Activated CD4-positive, alpha-beta memory T cell treated with anti-CD3 and anti-CD28 coated beads for 36 hours (primary cell): ENCODE results near the gene EDIL3. TPM values are rescaled to one million over a fixed set of nuclear protein-coding genes. Genes with fewer than 3 reads are reported as not detected.

Experiments
- CTCF ChIA-PET: fragments of 350-600 bp; sonication (Branson Sonifier 250); formaldehyde crosslinking; loops from one replicate; lab custom pipeline; 2021; ENCODE audit warnings: antibody characterized with exemption, inconsistent platforms; lab: Charles Lee
- POLR2A ChIA-PET: fragments of 350-600 bp; sonication (Branson Sonifier 250); formaldehyde crosslinking; loops from one replicate; lab custom pipeline; 2021; ENCODE audit warnings: antibody characterized with exemption; lab: Charles Lee
- DNase-seq: peaks from one replicate; pipeline ENCODE4 v3.0.0-alpha.2; 2020
- H3K27ac Mint-ChIP-seq: one replicate; pipeline ENCODE4 v1.8.0; 2021; ENCODE audit warnings: mixed read lengths
- H3K27me3 Mint-ChIP-seq: one replicate; pipeline ENCODE4 v1.8.0; 2021; ENCODE audit warnings: mixed read lengths
- H3K36me3 Mint-ChIP-seq: one replicate; pipeline ENCODE4 v1.8.0; 2021; ENCODE audit warnings: mixed read lengths
- H3K4me1 Mint-ChIP-seq: one replicate; pipeline ENCODE4 v1.8.0; 2021; ENCODE audit warnings: low read depth, mixed read lengths
- H3K4me3 Mint-ChIP-seq: one replicate; pipeline ENCODE4 v1.8.0; 2021; ENCODE audit warnings: mild to moderate bottlenecking, mixed read lengths
- H3K9me3 Mint-ChIP-seq: one replicate; pipeline ENCODE4 v1.8.0; 2021; ENCODE audit warnings: mixed read lengths
- intact Hi-C: fragments of 100-400 bp; cut with micrococcal nuclease; formaldehyde crosslinking; loops from one replicate; pipeline ENCODE4 v1.15.1; 2023
- total RNA-seq, 2 experiments: library from RNA; stranded (reverse); gene quantifications; one replicate each; pipeline ENCODE4 v1.2.3, GENCODE V29; 2021

EDIL3 gene
- total RNA-seq, 2 experiments from 2014 or later, result not detected

DNA sequence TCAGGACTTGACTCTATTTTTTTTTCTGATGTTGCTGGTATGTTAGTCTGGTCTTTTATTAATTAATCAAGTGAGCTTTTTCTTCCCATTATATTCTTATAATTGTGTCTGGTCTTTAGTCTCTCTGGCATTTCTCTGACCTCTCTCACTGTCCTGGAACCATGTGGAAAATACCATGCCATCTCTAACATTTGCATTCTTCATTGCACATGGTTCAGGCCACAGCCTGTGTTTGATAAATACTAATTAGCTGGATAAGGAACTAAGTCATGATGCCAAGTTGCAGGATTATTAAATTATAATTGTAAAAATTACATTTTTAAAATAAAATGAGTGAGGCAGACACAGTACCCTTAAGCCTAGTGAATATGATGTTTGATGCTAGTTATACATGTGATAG is 155.6 kb downstream of the EDIL3 start:
- ChIA-PET CTCF (no interaction called here), POLR2A (no interaction called here)
- no peaks in the 10 kb centered on the region for H3K4me1 Mint-ChIP-seq
- no peak overlapping the region for H3K27ac Mint-ChIP-seq
- peaks cover 2% of the 10 kb centered on the region for H3K9me3 Mint-ChIP-seq
- H3K27me3 Mint-ChIP-seq, result no peaks in the 10 kb centered on the region
- H3K36me3 Mint-ChIP-seq, result no peaks in the 10 kb centered on the region
- DNase-seq, result no peak
- no peak overlapping the region for H3K4me3 Mint-ChIP-seq
- intact Hi-C loops, result no loop called here

DNA sequence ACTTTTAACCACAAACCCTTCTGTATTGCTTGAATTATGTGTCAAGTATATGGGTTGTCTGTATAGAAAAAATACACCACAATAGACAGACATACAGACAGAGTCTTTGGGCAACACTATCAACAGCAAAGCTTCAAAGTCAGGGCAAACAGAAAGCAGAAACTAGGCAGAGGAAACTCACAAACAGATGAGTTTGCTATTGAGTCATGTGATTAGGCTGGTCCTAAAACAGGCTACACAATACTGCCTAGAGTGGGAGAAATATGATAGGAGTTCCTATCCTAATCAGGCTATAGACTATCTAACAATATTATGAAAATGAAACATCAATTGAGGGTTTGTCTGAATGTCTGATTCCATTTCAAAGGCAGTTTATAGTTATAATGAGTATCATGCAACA is 156.4 kb downstream of the EDIL3 start:
- POLR2A ChIA-PET, result no interaction called here
- no peak overlapping the region for H3K4me3 Mint-ChIP-seq
- CTCF ChIA-PET, result no interaction called here
- intact Hi-C loops, result no loop called here
- no peaks in the 10 kb centered on the region for H3K9me3 Mint-ChIP-seq
- no peak overlapping the region for H3K27ac Mint-ChIP-seq
- H3K4me1 Mint-ChIP-seq, result no peaks in the 10 kb centered on the region
- H3K27me3 Mint-ChIP-seq, result no peaks in the 10 kb centered on the region
- no peaks in the 10 kb centered on the region for H3K36me3 Mint-ChIP-seq
- DNase-seq, result no peak

DNA sequence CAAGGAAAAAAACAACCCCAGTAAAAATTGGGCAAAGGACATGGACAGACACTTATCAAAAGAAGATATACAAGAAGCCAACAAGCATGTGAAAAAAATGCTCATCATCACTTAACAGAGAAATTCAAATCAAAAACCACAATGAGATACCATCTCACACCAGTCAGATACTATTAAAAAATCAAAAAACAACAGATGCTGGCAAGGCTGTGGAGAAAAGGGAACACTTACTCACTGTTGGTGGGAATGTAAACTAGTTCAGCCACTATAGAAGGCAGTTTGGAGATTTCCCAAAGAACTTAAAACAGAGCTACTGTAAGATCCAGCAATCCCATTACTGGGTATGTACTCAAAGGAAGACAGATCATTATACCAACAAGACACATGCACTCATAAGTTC is 157.4 kb downstream of the EDIL3 start:
- Mint-ChIP-seq H3K27ac (no peak overlapping the region), H3K4me3 (no peak overlapping the region), H3K4me1 (no peaks in the 10 kb centered on the region), H3K27me3 (no peaks in the 10 kb centered on the region), H3K9me3 (no peaks in the 10 kb centered on the region), H3K36me3 (no peaks in the 10 kb centered on the region)
- ChIA-PET POLR2A (no interaction called here), CTCF (no interaction called here)
- intact Hi-C loops, result no loop called here
- no peak for DNase-seq

DNA sequence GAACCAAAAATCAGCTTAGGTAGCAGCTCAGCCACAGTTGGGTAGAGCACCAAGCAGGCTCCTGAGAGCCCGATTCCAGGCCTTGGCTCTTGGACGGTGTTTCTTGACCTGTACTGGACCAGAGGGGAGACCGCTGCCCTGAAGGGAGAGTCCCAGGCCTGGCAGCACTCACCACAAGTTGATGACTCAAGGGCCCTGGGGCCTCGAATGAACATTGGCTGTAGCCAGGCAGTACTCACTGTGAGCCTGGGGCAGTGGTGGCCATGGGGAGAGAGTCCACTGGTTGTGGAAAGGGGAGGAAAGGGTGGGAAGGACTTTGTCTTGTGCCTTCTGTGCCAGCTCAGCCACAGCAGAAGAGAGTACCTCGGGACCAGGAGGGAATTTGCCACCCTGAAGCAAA is 166.1 kb downstream of the EDIL3 start:
- no peaks in the 10 kb centered on the region for H3K9me3 Mint-ChIP-seq
- H3K4me1 Mint-ChIP-seq, result no peaks in the 10 kb centered on the region
- intact Hi-C loops, result no loop called here
- no peaks in the 10 kb centered on the region for H3K27me3 Mint-ChIP-seq
- ChIA-PET CTCF (no interaction called here), POLR2A (no interaction called here)
- H3K4me3 Mint-ChIP-seq, result no peak overlapping the region
- H3K36me3 Mint-ChIP-seq, result no peaks in the 10 kb centered on the region
- no peak overlapping the region for H3K27ac Mint-ChIP-seq
- DNase-seq, result no peak

DNA sequence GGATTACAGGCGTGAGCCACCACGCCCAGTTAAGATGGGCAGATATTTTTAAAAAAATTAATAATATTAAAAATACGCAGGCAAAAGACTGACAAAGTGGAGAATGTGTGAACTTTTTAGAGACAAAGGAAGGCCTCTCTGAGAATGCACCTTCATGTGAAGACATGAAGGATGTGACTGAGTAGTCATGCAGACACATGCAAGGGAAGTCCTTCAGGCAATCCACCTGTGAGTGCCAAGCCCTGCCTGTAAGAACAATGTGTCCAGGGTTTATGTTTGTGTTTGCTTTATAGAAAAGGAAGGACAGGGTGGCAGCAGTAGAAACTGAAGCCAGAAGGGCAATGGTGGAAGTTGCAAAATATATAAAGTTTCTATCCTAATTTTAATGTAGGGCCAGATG is 169.2 kb downstream of the EDIL3 start:
- H3K9me3 Mint-ChIP-seq, result peaks cover 5% of the 10 kb centered on the region
- intact Hi-C loops, result no loop called here
- H3K4me1 Mint-ChIP-seq, result no peaks in the 10 kb centered on the region
- H3K27ac Mint-ChIP-seq, result no peak overlapping the region
- no peaks in the 10 kb centered on the region for H3K27me3 Mint-ChIP-seq
- DNase-seq, result no peak
- ChIA-PET POLR2A (no interaction called here), CTCF (no interaction called here)
- H3K4me3 Mint-ChIP-seq, result no peak overlapping the region
- H3K36me3 Mint-ChIP-seq, result no peaks in the 10 kb centered on the region

DNA sequence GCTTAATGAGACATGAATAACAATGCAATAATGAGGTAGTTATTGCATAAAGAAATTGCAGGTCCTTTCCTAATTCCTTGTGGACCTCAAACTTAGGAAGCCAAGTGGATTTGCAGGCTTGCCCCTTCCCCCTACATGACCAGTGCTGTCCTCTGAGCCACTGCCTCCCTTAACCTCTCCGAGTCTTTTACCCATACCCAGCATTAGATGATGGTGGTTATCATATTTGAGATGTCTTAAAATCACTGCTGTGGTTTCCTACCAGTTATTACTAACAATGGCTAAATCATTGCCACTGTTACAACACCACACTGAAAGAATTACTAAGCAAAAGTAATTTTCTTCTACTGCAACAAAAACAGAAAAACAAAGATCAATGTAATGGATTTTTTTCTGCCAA is 170.8 kb downstream of the EDIL3 start:
- H3K4me3 Mint-ChIP-seq, result no peak overlapping the region
- intact Hi-C loops, result no loop called here
- no peak for DNase-seq
- H3K27me3 Mint-ChIP-seq, result no peaks in the 10 kb centered on the region
- no peak overlapping the region for H3K27ac Mint-ChIP-seq
- POLR2A ChIA-PET, result no interaction called here
- H3K4me1 Mint-ChIP-seq, result no peaks in the 10 kb centered on the region
- CTCF ChIA-PET, result no interaction called here
- no peaks in the 10 kb centered on the region for H3K36me3 Mint-ChIP-seq
- H3K9me3 Mint-ChIP-seq, result peaks cover 5% of the 10 kb centered on the region

DNA sequence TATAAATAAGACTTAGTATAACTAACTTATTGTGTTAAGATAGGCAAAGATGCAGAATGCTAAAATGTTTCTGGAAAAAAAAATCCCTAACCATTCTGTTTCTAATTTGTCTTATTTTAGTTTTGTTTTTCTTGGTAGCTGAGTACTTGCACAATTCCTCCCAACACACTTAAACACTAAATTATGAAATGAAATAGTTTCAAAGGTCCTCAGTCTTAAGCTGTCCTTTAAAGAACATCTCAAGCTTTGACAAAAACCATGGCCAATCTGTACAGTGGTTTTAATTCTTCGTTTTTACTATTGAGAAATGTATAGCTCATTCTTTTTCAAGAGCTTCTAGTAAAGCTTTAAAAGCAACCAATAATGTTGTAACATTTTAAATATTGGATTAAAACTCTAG is 171.5 kb downstream of the EDIL3 start:
- Mint-ChIP-seq H3K27ac (no peak overlapping the region), H3K9me3 (peaks cover 5% of the 10 kb centered on the region), H3K4me1 (no peaks in the 10 kb centered on the region), H3K4me3 (no peak overlapping the region), H3K36me3 (no peaks in the 10 kb centered on the region), H3K27me3 (no peaks in the 10 kb centered on the region)
- ChIA-PET CTCF (no interaction called here), POLR2A (no interaction called here)
- intact Hi-C loops, result no loop called here
- no peak for DNase-seq

DNA sequence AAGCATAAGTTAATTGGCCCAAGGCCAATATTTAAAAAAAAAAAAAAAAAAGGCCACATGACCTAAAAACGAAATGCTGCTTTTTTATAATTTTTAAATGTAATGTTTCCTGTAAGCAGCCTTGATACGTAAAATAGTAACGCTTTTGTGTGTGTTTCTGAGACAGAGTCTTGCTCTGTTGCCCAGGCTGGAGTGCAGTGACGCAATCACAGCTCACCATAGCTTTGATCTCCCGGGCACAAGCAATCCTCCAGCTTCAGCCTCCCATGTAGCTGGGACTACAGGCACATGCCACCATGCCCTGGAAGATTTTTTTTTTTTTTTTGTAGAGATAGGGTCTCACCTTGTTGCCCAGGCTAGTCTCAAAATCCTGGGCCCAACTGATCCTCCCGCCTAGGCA is 179.9 kb downstream of the EDIL3 start:
- Mint-ChIP-seq H3K36me3 (no peaks in the 10 kb centered on the region), H3K27me3 (no peaks in the 10 kb centered on the region), H3K4me3 (no peak overlapping the region), H3K27ac (no peak overlapping the region), H3K9me3 (no peaks in the 10 kb centered on the region), H3K4me1 (no peaks in the 10 kb centered on the region)
- ChIA-PET CTCF (no interaction called here), POLR2A (no interaction called here)
- intact Hi-C loops, result no loop called here
- no peak for DNase-seq

DNA sequence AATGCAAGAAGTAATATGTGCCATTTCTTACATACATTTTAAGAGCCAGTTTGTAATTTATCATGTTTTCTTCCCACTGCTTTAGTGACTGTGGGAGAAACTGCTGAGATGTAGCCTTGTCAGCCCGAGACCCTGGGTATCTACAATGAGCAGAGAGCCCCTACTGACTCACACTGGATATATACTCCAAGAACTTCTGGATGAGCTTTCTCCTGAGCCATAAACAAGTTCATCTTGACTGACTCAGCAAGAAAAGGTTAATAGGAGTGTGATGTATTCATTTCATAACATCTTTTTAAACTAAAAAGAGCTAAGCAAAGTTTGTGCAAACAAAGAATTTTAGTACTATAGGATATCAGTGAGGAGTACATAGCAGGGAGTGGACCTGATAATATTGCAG is 182.5 kb downstream of the EDIL3 start:
- Mint-ChIP-seq H3K9me3 (no peaks in the 10 kb centered on the region), H3K27ac (no peak overlapping the region), H3K4me3 (no peak overlapping the region), H3K4me1 (no peaks in the 10 kb centered on the region), H3K36me3 (no peaks in the 10 kb centered on the region), H3K27me3 (no peaks in the 10 kb centered on the region)
- CTCF ChIA-PET, result no interaction called here
- no peak for DNase-seq
- POLR2A ChIA-PET, result no interaction called here
- intact Hi-C loops, result no loop called here

DNA sequence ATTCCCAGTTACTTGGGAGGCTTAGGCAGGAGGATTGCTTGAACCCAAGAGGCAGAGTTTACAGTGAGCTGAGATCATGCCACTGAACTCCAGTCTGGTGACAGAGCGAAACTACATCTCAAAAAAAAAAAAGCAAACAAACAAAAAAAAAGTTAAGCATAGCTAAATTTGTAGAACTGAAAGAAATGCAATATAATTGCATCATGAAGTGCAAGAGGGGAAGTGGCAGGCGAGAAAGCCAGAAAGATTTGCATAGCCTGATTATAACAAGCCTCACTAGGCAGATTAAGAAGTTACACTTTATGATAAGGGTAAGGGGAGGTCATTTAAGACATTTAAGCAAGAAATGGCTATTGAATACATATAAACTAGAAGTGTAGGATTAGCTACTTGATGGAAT is 187.1 kb downstream of the EDIL3 start:
- no peaks in the 10 kb centered on the region for H3K9me3 Mint-ChIP-seq
- CTCF ChIA-PET, result no interaction called here
- POLR2A ChIA-PET, result no interaction called here
- no peaks in the 10 kb centered on the region for H3K36me3 Mint-ChIP-seq
- no peak for DNase-seq
- no peak overlapping the region for H3K4me3 Mint-ChIP-seq
- no peak overlapping the region for H3K27ac Mint-ChIP-seq
- H3K4me1 Mint-ChIP-seq, result no peaks in the 10 kb centered on the region
- intact Hi-C loops, result no loop called here
- no peaks in the 10 kb centered on the region for H3K27me3 Mint-ChIP-seq

DNA sequence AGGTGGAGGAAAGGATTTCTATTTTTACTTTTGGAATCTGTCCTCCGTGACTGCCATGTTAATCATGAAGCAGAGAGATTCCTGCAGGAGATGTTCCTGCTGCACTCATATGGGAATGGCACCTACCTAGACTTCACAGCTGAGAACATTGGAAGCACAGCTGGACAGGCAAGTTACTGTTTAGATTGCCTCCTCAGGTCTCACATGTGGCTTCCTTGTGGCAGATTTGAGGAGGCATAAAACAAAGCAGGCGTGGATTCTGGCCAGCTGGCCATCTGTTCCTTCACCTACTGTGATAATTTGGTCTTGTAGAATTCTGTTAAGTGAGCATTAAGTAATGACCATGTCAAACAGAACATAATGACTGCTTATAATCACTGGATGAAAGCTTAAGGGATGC is 193.4 kb downstream of the EDIL3 start:
- POLR2A ChIA-PET, result no interaction called here
- no peak overlapping the region for H3K4me3 Mint-ChIP-seq
- no peaks in the 10 kb centered on the region for H3K9me3 Mint-ChIP-seq
- intact Hi-C loops, result no loop called here
- no peak for DNase-seq
- H3K4me1 Mint-ChIP-seq, result no peaks in the 10 kb centered on the region
- no peaks in the 10 kb centered on the region for H3K36me3 Mint-ChIP-seq
- CTCF ChIA-PET, result no interaction called here
- H3K27ac Mint-ChIP-seq, result no peak overlapping the region
- no peaks in the 10 kb centered on the region for H3K27me3 Mint-ChIP-seq

DNA sequence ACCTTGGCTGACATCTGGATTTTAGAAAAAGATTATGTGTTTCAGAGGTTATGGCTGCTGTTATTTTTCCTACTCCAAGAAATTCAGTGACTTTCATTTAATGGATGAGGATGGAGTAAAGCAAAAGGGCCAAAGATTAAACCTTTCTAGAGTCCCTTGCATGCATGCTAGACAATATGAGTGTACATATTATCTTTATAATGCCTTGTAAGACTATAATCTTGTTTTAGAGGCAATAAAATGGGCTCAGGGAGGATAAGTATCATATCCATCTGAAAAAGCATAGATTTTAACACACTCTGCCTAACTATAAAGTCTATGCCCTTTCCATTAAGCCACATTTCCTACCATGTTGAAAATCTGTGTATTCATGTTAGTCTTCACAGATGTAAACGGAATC is 199.8 kb downstream of the EDIL3 start:
- H3K4me1 Mint-ChIP-seq, result no peaks in the 10 kb centered on the region
- intact Hi-C loops, result no loop called here
- H3K4me3 Mint-ChIP-seq, result no peak overlapping the region
- H3K9me3 Mint-ChIP-seq, result no peaks in the 10 kb centered on the region
- H3K36me3 Mint-ChIP-seq, result no peaks in the 10 kb centered on the region
- H3K27ac Mint-ChIP-seq, result no peak overlapping the region
- ChIA-PET POLR2A (no interaction called here), CTCF (no interaction called here)
- DNase-seq, result no peak
- H3K27me3 Mint-ChIP-seq, result no peaks in the 10 kb centered on the region

DNA sequence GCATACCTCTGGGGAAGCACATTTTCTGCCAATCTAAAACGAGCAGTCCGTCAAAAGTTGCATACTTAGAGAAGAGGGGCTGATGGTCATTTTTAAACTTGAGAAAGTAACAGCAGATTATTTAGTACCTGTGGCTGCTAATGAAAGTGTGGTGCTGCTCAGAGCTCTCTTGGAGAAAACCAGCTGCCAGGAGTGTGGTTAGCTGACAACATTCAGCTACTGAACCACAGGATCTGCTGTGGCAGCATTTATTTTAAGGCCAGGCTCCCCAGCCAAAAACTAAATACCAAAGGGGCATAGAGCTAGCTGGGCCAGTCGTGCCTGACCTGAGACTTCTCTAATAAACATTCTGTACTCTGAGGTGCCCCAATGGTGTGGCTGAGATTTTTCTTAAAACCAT is 203.6 kb downstream of the EDIL3 start:
- no peak overlapping the region for H3K4me3 Mint-ChIP-seq
- H3K9me3 Mint-ChIP-seq, result peaks cover 2% of the 10 kb centered on the region
- H3K27me3 Mint-ChIP-seq, result no peaks in the 10 kb centered on the region
- no peak overlapping the region for H3K27ac Mint-ChIP-seq
- ChIA-PET CTCF (no interaction called here), POLR2A (no interaction called here)
- H3K36me3 Mint-ChIP-seq, result no peaks in the 10 kb centered on the region
- intact Hi-C loops, result no loop called here
- H3K4me1 Mint-ChIP-seq, result no peaks in the 10 kb centered on the region
- no peak for DNase-seq

DNA sequence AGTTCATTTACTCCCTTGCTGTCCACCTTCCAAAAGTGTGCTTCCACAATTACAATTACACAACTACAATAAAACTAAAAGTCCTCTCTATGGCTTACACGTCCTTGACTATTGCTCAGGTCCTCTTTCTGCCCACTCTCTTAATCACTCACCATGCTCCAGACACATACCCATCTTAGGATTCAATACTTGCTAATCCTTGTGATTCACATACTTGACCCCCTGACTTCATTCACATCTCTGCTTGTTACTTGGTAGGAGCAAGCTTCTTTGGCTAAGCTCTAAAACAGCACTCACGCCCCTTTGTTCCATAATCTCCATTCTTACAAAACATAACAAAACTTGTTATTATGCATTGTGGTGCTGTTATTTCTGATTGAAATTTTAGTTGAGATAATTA is 215.8 kb downstream of the EDIL3 start:
- Mint-ChIP-seq H3K27me3 (no peaks in the 10 kb centered on the region), H3K4me3 (no peak overlapping the region), H3K36me3 (no peaks in the 10 kb centered on the region), H3K4me1 (no peaks in the 10 kb centered on the region), H3K27ac (no peak overlapping the region), H3K9me3 (no peaks in the 10 kb centered on the region)
- ChIA-PET CTCF (no interaction called here), POLR2A (no interaction called here)
- DNase-seq, result no peak
- intact Hi-C loops, result no loop called here
